ENCODE results near the gene FGF14.

Gene FGF14

GRCh38 chr13:102276404-102276803 lies 125.4 kb downstream of the FGF14 start:
- TF ChIP-seq CTCF (IDR thresholded peaks at IDR 0.05; ENCODE audit: poor library complexity, severe bottlenecking): no peak
- no peaks in the 10 kb centered on the region for H3K36me3 ChIP-seq (ENCODE audit: low read depth)
- H3K27ac ChIP-seq (ENCODE audit: poor library complexity, severe bottlenecking): no peak overlapping the region
- DNase-seq (ENCODE audit: low spot score): no peak
- no peak overlapping the region for H3K4me3 ChIP-seq (ENCODE audit: severe bottlenecking)
- H3K27me3 ChIP-seq (ENCODE audit: insufficient read depth, poor library complexity, severe bottlenecking): no peaks in the 10 kb centered on the region
- no peaks in the 10 kb centered on the region for H3K4me1 ChIP-seq (ENCODE audit: insufficient read depth, poor library complexity, severe bottlenecking)
- ATAC-seq (ENCODE audit: low read depth): no peak
- no peaks in the 10 kb centered on the region for H3K9me3 ChIP-seq (ENCODE audit: severe bottlenecking)

GRCh38 chr13:102275969-102276368 lies 125.9 kb downstream of the FGF14 start:
- H3K9me3 ChIP-seq (ENCODE audit: severe bottlenecking): no peaks in the 10 kb centered on the region
- no peak overlapping the region for H3K27ac ChIP-seq (ENCODE audit: poor library complexity, severe bottlenecking)

GRCh38 chr13:102273111-102273510 lies 128.7 kb downstream of the FGF14 start:
- TF ChIP-seq CTCF (IDR thresholded peaks at IDR 0.05; ENCODE audit: poor library complexity, severe bottlenecking): no peak
- no peaks in the 10 kb centered on the region for H3K9me3 ChIP-seq (ENCODE audit: severe bottlenecking)
- H3K4me3 ChIP-seq (ENCODE audit: severe bottlenecking): no peak overlapping the region
- ATAC-seq (ENCODE audit: low read depth) (no peak), DNase-seq (ENCODE audit: low spot score) (no peak)
- H3K4me1 ChIP-seq (ENCODE audit: insufficient read depth, poor library complexity, severe bottlenecking): no peaks in the 10 kb centered on the region
- H3K27me3 ChIP-seq (ENCODE audit: insufficient read depth, poor library complexity, severe bottlenecking): no peaks in the 10 kb centered on the region
- H3K27ac ChIP-seq (ENCODE audit: poor library complexity, severe bottlenecking): no peak overlapping the region
- no peaks in the 10 kb centered on the region for H3K36me3 ChIP-seq (ENCODE audit: low read depth)

More at GRCh38 chr13:102275969-102276368, 125.9 kb downstream of the FGF14 start:
- ATAC-seq (ENCODE audit: low read depth) (no peak), DNase-seq (ENCODE audit: low spot score) (no peak)
- Histone ChIP-seq H3K27me3 (ENCODE audit: insufficient read depth, poor library complexity, severe bottlenecking) (no peaks in the 10 kb centered on the region), H3K4me1 (ENCODE audit: insufficient read depth, poor library complexity, severe bottlenecking) (no peaks in the 10 kb centered on the region), H3K36me3 (ENCODE audit: low read depth) (no peaks in the 10 kb centered on the region), H3K4me3 (ENCODE audit: severe bottlenecking) (no peak overlapping the region)
- no peak for TF ChIP-seq CTCF (IDR thresholded peaks at IDR 0.05; ENCODE audit: poor library complexity, severe bottlenecking)

GRCh38 chr13:102267191-102267590 lies 134.7 kb downstream of the FGF14 start:
- no peaks in the 10 kb centered on the region for H3K9me3 ChIP-seq (ENCODE audit: severe bottlenecking)
- DNase-seq (ENCODE audit: low spot score) (no peak), ATAC-seq (ENCODE audit: low read depth) (no peak)
- no peak for TF ChIP-seq CTCF (IDR thresholded peaks at IDR 0.05; ENCODE audit: poor library complexity, severe bottlenecking)
- H3K27ac ChIP-seq (ENCODE audit: poor library complexity, severe bottlenecking): no peak overlapping the region
- H3K4me3 ChIP-seq (ENCODE audit: severe bottlenecking): no peak overlapping the region
- H3K36me3 ChIP-seq (ENCODE audit: low read depth): no peaks in the 10 kb centered on the region
- H3K27me3 ChIP-seq (ENCODE audit: insufficient read depth, poor library complexity, severe bottlenecking): no peaks in the 10 kb centered on the region
- no peaks in the 10 kb centered on the region for H3K4me1 ChIP-seq (ENCODE audit: insufficient read depth, poor library complexity, severe bottlenecking)

GRCh38 chr13:102261809-102262208 lies 140.0 kb downstream of the FGF14 start:
- Histone ChIP-seq H3K27ac (ENCODE audit: poor library complexity, severe bottlenecking) (no peak overlapping the region), H3K4me3 (ENCODE audit: severe bottlenecking) (no peak overlapping the region), H3K4me1 (ENCODE audit: insufficient read depth, poor library complexity, severe bottlenecking) (no peaks in the 10 kb centered on the region), H3K27me3 (ENCODE audit: insufficient read depth, poor library complexity, severe bottlenecking) (no peaks in the 10 kb centered on the region), H3K9me3 (ENCODE audit: severe bottlenecking) (no peaks in the 10 kb centered on the region), H3K36me3 (ENCODE audit: low read depth) (no peaks in the 10 kb centered on the region)
- no peak for TF ChIP-seq CTCF (IDR thresholded peaks at IDR 0.05; ENCODE audit: poor library complexity, severe bottlenecking)
- ATAC-seq (ENCODE audit: low read depth) (no peak), DNase-seq (ENCODE audit: low spot score) (no peak)
